GM19193 (cell line): ENCODE measurements around the gene ALKBH2.

Experiments
- POLR2A ChIP-seq: IDR thresholded peaks from 4 replicates; pipeline ENCODE4 v1.6.1; 2011; ENCODE audit not compliant: insufficient read depth, insufficient read length; ENCODE audit errors: extremely low read depth

Gene ALKBH2

GRCh38 chr12:109099431-109100020 lies 6.3 kb upstream of the ALKBH2 start:
- no peak for TF ChIP-seq POLR2A

- TF ChIP-seq POLR2A: no peak
These were observed 5.4 kb upstream of the ALKBH2 start for GRCh38 chr12:109098651-109099050.

DNA sequence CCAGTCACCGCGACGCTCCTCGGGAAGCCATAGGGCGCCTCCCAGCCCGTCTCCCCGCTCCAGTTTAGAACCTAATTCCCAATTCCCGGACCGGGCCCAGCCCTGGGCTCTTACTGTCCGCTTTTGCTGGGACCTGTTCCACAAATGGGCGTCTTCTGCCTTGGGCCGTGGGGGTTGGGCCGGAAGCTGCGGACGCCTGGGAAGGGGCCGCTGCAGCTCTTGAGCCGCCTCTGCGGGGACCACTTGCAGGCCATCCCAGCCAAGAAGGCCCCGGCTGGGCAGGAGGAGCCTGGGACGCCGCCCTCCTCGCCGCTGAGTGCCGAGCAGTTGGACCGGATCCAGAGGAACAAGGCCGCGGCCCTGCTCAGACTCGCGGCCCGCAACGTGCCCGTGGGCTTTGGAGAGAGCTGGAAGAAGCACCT lies 4.9 kb upstream of the ALKBH2 start:
- no peak for TF ChIP-seq POLR2A

GRCh38 chr12:109097435-109098182 lies 4.3 kb upstream of the ALKBH2 start, which contains the start of gene UNG:
TSS of gene UNG (plus strand) at chr12:109097597. CDS start at chr12:109097680, 83 bp downstream.
- TF ChIP-seq POLR2A: peak; percentile 60

GRCh38 chr12:109097140-109097434 lies 3.8 kb upstream of the ALKBH2 start:
- TF ChIP-seq POLR2A: no peak

- TF ChIP-seq POLR2A: no peak
These were observed 713 bp downstream of the ALKBH2 start for GRCh38 chr12:109092497-109093021.

DNA sequence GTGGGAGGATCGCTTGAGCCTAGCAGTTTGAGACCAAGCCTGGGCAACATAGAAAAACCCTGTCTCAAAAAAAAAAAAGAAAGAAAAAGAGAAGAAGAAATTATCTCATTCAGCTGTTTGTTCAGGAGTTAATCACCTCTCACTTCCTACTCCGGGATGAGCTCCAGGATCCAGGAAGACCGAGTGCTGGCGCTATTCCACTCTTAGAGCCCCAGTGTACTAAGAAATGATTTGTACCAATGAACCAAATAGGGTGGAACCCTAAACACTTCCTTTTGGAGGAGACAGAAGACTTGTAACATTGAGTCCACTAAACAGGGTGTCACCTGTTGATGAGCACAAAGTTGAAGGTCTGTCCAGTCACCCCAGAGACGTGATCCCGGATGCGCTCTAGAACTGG lies 3.6 kb downstream of the ALKBH2 start:
- TF ChIP-seq POLR2A: no peak

DNA sequence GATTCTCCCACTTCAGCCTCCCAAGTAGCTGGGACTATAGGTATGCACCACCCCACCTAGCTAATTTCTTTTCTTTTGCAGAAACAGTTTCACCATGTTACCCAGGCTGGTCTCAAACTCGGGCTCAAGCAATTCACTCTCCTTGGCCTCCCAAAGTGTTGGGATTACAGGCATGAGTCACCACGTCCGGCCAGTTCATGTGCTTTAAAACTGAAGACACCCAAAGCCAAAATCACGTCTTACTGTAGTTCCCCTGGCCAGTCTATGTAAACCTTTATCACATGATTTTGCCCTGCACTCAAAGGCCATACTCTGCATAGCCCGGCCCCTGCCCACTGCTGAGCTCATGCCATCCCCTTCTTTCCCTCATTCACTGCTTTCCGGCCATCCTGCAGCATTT lies 4.5 kb downstream of the ALKBH2 start:
- TF ChIP-seq POLR2A: no peak

DNA sequence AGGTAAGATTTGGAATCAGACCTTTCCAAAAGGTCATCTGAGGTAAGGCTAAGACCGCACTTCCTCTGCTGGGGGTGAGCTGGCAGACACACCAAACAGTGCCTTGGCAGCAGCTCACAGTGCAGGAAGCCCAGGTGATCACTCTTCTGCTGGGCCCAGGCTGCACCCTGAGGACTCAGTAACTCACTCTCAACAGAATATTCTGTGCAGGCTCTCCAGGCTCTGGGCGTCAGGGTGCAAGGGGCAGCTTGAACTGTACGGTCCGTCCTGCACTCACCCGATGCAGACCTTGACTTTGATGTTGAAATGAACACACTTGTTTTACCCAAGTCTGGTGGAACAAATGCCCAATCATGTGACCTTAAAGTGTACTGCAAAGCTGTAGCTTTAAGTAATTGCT lies 6.0 kb downstream of the ALKBH2 start:
- no peak for TF ChIP-seq POLR2A

- TF ChIP-seq POLR2A: no peak
These were observed 7.7 kb downstream of the ALKBH2 start for GRCh38 chr12:109085590-109085989.

DNA sequence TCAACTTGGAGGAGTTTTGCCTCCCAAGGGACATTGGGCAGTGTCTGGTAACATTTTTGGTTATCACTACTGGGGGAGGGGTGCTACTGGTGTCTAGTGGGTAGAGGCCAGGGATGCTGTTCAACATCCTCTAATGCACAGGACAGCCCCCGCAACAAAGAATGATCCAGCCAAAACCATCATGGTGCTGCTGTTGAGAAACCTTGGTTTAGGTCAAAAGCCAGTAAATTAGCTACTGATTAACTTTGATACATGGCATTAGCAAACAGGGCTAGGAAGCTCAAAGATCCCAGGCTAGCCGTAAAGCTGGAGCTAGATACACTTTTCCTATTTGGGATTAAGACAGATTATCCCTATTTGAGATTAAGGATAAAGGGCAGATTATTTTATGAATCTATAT lies 8.8 kb downstream of the ALKBH2 start:
- no peak for TF ChIP-seq POLR2A

- no peak for TF ChIP-seq POLR2A
These were observed 10.5 kb downstream of the ALKBH2 start for GRCh38 chr12:109082751-109083150.

DNA sequence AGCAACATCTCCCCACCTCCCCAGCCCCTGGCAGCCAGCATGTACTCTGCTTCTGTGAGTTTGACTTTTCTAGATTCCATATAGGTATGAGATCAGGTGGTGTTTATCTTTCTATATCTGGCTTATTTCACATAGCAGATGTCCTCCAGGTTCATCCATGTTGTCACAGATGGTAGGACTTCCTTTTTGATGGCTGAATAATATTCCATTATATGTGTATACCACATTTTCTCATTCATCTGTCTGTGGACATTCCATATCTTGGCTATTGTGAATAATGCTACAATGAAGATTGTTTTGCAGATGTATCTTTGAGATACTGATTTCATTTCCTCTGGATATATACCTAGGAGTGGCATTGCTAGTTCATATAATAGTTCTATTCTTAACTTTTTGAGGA lies 18.4 kb downstream of the ALKBH2 start:
- no peak for TF ChIP-seq POLR2A

DNA sequence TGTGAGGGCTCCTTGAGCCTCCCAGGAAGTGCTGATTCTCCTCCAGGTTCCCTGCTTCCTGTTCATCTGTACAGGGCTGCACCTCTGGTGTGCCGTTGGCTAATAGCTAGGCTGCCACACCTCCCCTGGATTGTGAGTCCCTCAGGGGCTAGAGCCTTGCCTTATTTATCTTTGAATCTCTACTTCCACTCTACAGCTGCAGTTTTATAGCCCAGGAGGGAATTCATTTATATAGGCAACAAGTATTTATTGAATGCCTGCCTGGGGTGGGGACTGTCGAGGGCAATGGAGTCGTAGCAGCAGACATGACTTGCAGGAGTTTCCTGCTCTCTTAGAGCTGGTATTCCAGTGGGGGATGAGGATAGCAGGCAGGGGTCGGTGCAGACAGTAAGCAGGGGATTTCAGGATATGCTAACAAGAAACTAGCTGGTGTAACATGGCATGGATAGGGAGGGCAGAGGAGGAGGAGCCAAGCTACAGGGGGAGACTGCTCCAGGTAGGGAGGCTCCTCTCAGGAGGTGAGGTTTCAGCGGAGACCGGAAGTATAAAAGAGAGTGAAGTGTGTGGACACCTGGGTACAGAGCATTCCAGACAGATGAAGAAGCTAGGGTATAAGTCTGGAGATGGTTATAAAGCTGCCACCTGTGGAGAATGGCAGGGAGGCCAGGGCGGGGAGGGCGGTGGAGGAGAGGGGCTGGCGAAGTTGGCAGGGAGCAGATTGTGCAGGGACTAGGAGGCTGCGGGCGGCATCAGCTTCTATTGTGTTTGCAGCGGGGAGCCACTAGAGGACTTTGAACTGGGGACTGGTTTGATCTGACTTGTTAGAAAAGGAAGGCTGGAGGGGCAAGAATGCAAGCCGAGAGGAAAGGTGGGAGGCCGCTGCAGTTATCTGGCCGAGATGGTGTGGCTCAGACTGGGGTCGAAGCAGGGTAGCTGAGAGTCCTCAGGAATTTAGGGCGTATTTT lies 23.7 kb downstream of the ALKBH2 start:
- no peak for TF ChIP-seq POLR2A

- no peak for TF ChIP-seq POLR2A
These were observed 27.4 kb downstream of the ALKBH2 start for GRCh38 chr12:109065853-109066193.

- TF ChIP-seq POLR2A: no peak
These were observed 28.0 kb downstream of the ALKBH2 start for GRCh38 chr12:109065154-109065852.

GRCh38 chr12:109064143-109064542 lies 29.1 kb downstream of the ALKBH2 start:
- TF ChIP-seq POLR2A: no peak
